Glutamatergic neuron (in vitro differentiated cells): Measurements from ENCODE around the gene DPH7. TPM values are rescaled to one million over a fixed set of nuclear protein-coding genes. Genes with fewer than 3 reads are reported as not detected.

Experiments
- DNase-seq: peaks from one replicate; pipeline ENCODE4 v3.0.0; 2022
- H3K27ac Mint-ChIP-seq: one replicate; pipeline ENCODE4 v1.8.0; 2020; ENCODE audit warnings: mild to moderate bottlenecking, mixed read lengths, inconsistent platforms; ENCODE audit not compliant: unreplicated experiment
- H3K27me3 Mint-ChIP-seq: one replicate; pipeline ENCODE4 v1.8.0; 2020; ENCODE audit warnings: mild to moderate bottlenecking, moderate library complexity, mixed read lengths, inconsistent platforms; ENCODE audit not compliant: unreplicated experiment
- H3K36me3 Mint-ChIP-seq: one replicate; pipeline ENCODE4 v1.8.0; 2020; ENCODE audit warnings: mild to moderate bottlenecking, mixed read lengths, inconsistent platforms; ENCODE audit not compliant: unreplicated experiment
- H3K4me1 Mint-ChIP-seq: one replicate; pipeline ENCODE4 v1.8.0; 2020; ENCODE audit warnings: mild to moderate bottlenecking, low read depth, mixed read lengths, inconsistent platforms; ENCODE audit not compliant: unreplicated experiment
- H3K4me3 Mint-ChIP-seq: one replicate; pipeline ENCODE4 v1.8.0; 2020; ENCODE audit warnings: mild to moderate bottlenecking, mixed read lengths, inconsistent platforms; ENCODE audit not compliant: unreplicated experiment
- H3K9me3 Mint-ChIP-seq: one replicate; pipeline ENCODE4 v1.8.0; 2020; ENCODE audit warnings: mild to moderate bottlenecking, moderate library complexity, mixed read lengths, inconsistent platforms; ENCODE audit not compliant: unreplicated experiment
- CTCF ChIP-seq: fragments of 200-600 bp; sonication (generic); IDR thresholded peaks from one replicate; pipeline ENCODE4 v1.5.0; 2021; ENCODE audit not compliant: partially characterized antibody, unreplicated experiment
- total RNA-seq: library from RNA; stranded (reverse); fragmentation: NEBNext Ultra II Directional; extraction: Animal tissue kit (Norgen Biotek cat#: 25700); gene quantifications from one replicate; pipeline ENCODE4 v1.2.1, GENCODE V29; 2021; ENCODE audit not compliant: unreplicated experiment

DPH7 gene
- total RNA-seq, 1 donor from 2014 or later: 64.6 TPM

DNA sequence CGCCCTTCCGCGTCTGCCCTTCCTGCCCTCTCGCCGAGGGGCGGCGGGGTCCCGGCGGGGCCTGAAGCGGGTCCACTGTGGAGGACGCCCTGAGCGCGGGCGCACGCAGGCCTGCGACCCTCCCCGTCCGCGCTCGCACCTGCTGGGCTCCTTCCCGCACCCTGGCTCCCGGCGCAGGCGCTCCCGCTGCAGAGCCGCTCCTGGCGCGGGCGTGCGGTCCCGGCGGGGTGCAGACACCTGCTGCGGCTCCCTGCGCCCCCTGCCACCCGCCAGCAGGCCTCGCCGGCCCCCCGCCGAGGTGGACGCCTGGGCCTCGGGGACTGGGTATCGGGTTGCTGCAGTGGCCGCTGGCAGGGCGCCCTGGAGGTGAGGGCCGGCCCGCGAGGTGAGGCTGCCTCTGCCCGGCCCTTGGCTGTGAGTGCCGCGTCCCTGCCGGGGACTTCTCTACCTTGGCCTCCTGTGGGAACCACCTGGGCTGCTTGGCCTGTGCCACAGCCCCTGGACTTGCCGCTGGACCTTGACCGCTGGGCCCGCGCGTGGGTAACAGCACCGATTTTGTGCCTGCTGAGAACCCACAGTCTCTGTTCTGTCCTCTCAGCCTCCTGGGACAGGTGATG is 27.4 kb upstream of the DPH7 start:
- peak; percentile 57 for DNase-seq
- no peaks in the 10 kb centered on the region for H3K9me3 Mint-ChIP-seq

GRCh38 chr9:137605121-137606004 is 26.6 kb upstream of the DPH7 start, which contains the start of gene ARRDC1:
Gene ARRDC1 (plus strand): TSS chr9:137605686. CDS start chr9:137605718, 32 bp downstream.
- H3K9me3 Mint-ChIP-seq: no peaks in the 10 kb centered on the region
- peak within 1 kb of the TSS; percentile 84 for H3K4me3 Mint-ChIP-seq
- H3K27me3 Mint-ChIP-seq: peaks cover 11% of the 10 kb centered on the region
- no peak for TF ChIP-seq CTCF
- no peaks in the 10 kb centered on the region for H3K36me3 Mint-ChIP-seq
- H3K27ac Mint-ChIP-seq: no peak within 1 kb of the TSS
- peaks cover 13% of the 10 kb centered on the region for H3K4me1 Mint-ChIP-seq
- peak; percentile 90 for DNase-seq

More for the DNA sequence above, 27.4 kb upstream of the DPH7 start:
- Mint-ChIP-seq H3K4me1 (peaks cover 13% of the 10 kb centered on the region), H3K27me3 (peaks cover 10% of the 10 kb centered on the region), H3K4me3 (peak overlapping the region; percentile 84), H3K27ac (no peak overlapping the region), H3K36me3 (no peaks in the 10 kb centered on the region)
- TF ChIP-seq CTCF: no peak

DNA sequence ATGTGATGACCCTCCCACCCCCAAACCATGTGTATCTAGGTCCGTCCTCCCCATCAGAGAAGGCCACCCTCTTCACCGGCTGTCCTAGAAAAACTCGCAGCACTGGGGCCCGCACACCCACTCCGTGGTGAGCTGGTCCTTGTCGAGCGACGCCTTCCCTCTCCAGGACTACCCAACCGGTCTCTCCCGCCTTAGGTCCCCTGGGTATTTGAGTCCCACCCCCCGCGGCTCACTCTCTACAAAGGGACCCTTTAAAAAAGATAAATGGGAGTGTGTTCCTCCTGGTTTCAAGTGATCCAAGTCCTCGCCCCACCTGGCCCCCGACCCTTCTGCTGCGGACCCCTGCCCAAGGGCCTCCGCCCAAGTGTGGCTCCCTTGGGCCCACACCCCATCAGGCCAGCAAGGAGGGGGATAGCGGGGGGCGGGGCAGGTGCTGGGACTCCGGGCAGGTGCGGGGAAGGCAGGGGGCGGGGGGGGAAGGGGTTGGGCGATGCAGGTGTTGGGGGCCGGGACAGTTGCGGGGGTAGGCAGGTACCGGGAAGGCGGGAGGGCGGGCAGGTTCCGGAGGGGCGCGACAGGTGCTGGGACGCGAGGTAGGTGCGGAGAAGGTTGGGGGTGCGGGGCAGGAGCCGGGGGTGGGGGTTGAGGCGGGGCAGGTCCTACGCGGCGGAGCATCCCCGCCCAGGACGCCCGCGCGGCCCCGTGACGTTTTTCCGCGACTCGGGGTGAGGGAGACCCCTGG is 25.8 kb upstream of the DPH7 start:
- H3K4me3 Mint-ChIP-seq: peak overlapping the region; percentile 61
- DNase-seq: no peak
- no peaks in the 10 kb centered on the region for H3K9me3 Mint-ChIP-seq
- peaks cover 13% of the 10 kb centered on the region for H3K4me1 Mint-ChIP-seq
- peak overlapping the region; percentile 22 for H3K27ac Mint-ChIP-seq
- peaks cover 12% of the 10 kb centered on the region for H3K27me3 Mint-ChIP-seq
- H3K36me3 Mint-ChIP-seq: no peaks in the 10 kb centered on the region
- TF ChIP-seq CTCF: no peak

- H3K27ac Mint-ChIP-seq: no peak overlapping the region
- H3K36me3 Mint-ChIP-seq: no peaks in the 10 kb centered on the region
- H3K9me3 Mint-ChIP-seq: no peaks in the 10 kb centered on the region
- H3K4me1 Mint-ChIP-seq: peaks cover 13% of the 10 kb centered on the region
- H3K27me3 Mint-ChIP-seq: peaks cover 12% of the 10 kb centered on the region
- no peak for DNase-seq
- no peak for TF ChIP-seq CTCF
- peak overlapping the region; percentile 67 for H3K4me3 Mint-ChIP-seq
Measured at GRCh38 chr9:137603879-137604278, 25.2 kb upstream of the DPH7 start.
